DND-41 (cell line): ENCODE data around the gene TMEM14B.

Experiments
- EZH2 ChIP-seq: IDR thresholded peaks from 3 replicates; pipeline ENCODE4 v1.6.1; 2012; ENCODE audit warnings: borderline replicate concordance, low read depth, mild to moderate bottlenecking, moderate library complexity, low read length, inconsistent platforms; ENCODE audit not compliant: severe bottlenecking
- TF ChIP-seq, protein P1 (sequence below): IDR thresholded peaks from 2 replicates; pipeline ENCODE4 v1.5.1; 2012; ENCODE audit warnings: borderline replicate concordance, low read length, moderate library complexity, mild to moderate bottlenecking; ENCODE audit not compliant: poor library complexity, severe bottlenecking; ENCODE audit errors: extremely low read depth

DNA sequence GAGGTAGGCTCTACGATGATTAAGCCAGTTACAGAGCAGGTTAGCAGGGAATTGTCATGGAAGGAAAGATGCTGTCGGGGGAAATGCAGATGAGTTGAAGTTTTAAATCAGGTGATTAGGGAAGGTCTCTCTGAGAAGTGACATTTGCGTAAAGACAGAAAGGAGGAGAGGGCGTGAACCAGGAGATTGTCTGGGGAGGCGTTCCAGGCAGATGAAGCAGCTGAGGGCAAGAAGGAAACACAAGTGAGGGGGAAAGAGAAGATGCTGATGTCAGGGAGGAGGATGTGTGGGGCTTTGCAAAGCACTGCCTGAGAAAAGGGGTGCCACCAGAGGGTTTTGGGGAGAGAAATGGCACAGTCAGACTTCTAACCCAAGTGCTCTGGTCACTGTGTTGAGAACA lies 2.5 kb upstream of the TMEM14B start:
- TF ChIP-seq, protein P1, sequence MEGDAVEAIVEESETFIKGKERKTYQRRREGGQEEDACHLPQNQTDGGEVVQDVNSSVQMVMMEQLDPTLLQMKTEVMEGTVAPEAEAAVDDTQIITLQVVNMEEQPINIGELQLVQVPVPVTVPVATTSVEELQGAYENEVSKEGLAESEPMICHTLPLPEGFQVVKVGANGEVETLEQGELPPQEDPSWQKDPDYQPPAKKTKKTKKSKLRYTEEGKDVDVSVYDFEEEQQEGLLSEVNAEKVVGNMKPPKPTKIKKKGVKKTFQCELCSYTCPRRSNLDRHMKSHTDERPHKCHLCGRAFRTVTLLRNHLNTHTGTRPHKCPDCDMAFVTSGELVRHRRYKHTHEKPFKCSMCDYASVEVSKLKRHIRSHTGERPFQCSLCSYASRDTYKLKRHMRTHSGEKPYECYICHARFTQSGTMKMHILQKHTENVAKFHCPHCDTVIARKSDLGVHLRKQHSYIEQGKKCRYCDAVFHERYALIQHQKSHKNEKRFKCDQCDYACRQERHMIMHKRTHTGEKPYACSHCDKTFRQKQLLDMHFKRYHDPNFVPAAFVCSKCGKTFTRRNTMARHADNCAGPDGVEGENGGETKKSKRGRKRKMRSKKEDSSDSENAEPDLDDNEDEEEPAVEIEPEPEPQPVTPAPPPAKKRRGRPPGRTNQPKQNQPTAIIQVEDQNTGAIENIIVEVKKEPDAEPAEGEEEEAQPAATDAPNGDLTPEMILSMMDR: no peak
- no peak for TF ChIP-seq EZH2
